ENCODE results near the gene GINS2.

GINS2 gene

DNA sequence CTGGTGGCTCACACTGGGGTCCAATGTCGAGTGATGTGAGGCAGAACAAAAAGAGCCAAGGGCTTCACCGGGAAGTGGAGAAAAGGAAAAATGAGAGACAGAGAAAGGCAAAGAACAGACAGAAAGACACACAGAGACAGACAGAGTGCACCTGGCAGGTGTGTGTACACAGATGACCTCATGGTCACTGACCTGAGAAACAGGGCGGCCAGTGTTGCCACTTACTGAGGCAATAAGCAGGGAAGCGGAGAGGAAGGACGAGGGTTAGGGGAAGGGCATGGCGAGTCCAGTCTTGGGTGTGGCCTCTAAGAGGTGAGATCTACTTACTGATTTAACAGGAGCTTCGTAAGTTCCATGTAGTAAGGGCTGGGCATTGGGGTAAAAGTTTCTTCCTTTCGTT, 7.5 kb downstream of the GINS2 start:
- peak overlapping the region; percentile 26 to 30 for H3K27ac ChIP-seq (ENCODE audit: low read depth in 2 of 2, low read length in 2 of 2)
- peaks cover 4 to 16% of the 10 kb centered on the region in 2 donors for H3K36me3 ChIP-seq (ENCODE audit: control insufficient read depth in 2 of 2, insufficient read depth in 2 of 2, low read length in 2 of 2)
- no peak overlapping the region for H3K4me3 ChIP-seq (ENCODE audit: low read length in 2 of 2)
- H3K27me3 ChIP-seq (ENCODE audit: control insufficient read depth in 2 of 2, insufficient read depth in 2 of 2, low read length in 2 of 2) = no peaks in the 10 kb centered on the region
- no peaks in the 10 kb centered on the region for H3K9me3 ChIP-seq (ENCODE audit: control insufficient read depth in 2 of 2, low read length in 2 of 2)
- peak overlapping the region in 1 of 2 donors; percentile 19 for H3K9ac ChIP-seq (ENCODE audit: low read depth in 1 of 2, low read length in 2 of 2)
- peaks cover 12 to 26% of the 10 kb centered on the region in 2 donors for H3K4me1 ChIP-seq (ENCODE audit: control insufficient read depth in 2 of 2, insufficient read depth in 2 of 2, low read length in 2 of 2)

DNA sequence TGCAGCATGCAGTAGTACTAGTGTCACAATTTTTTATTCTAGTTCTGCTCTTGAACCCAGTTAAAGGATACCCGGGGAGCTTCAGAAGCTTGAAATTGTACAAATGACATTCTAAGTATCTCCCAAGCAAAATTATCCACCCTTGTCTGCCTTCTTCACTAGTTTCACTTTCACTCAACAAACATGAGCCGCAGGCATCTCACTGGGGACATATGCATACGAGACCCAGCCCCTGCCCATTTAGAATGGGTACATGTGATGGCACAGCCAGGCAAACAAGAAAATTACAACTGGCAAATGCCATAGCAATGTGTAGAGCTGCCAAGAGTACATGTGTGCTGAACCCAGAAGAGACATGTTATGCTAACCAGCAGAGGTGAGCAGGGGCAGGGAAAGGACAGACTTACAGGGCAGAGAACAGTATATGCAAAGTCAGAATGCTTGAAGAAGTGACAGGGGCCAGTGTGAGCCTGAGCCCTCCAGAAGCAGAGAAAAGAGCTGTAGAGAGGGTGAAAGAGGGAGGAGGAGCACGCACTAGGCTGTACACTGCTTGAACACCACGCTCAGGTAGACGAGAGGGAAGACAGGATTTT, 8.3 kb downstream of the GINS2 start:
- no peaks in the 10 kb centered on the region for H3K27me3 ChIP-seq (ENCODE audit: control insufficient read depth in 2 of 2, insufficient read depth in 2 of 2, low read length in 2 of 2)
- H3K36me3 ChIP-seq (ENCODE audit: control insufficient read depth in 2 of 2, insufficient read depth in 2 of 2, low read length in 2 of 2) = peaks cover 4 to 23% of the 10 kb centered on the region in 2 donors
- H3K4me3 ChIP-seq (ENCODE audit: low read length in 2 of 2) = no peak overlapping the region
- H3K4me1 ChIP-seq (ENCODE audit: control insufficient read depth in 2 of 2, insufficient read depth in 2 of 2, low read length in 2 of 2) = peaks cover 12 to 26% of the 10 kb centered on the region in 2 donors
- H3K9ac ChIP-seq (ENCODE audit: low read depth in 1 of 2, low read length in 2 of 2) = no peak overlapping the region
- H3K9me3 ChIP-seq (ENCODE audit: control insufficient read depth in 2 of 2, low read length in 2 of 2) = no peaks in the 10 kb centered on the region
- H3K27ac ChIP-seq (ENCODE audit: low read depth in 2 of 2, low read length in 2 of 2) = peak overlapping the region in 1 of 2 donors; percentile 26

DNA sequence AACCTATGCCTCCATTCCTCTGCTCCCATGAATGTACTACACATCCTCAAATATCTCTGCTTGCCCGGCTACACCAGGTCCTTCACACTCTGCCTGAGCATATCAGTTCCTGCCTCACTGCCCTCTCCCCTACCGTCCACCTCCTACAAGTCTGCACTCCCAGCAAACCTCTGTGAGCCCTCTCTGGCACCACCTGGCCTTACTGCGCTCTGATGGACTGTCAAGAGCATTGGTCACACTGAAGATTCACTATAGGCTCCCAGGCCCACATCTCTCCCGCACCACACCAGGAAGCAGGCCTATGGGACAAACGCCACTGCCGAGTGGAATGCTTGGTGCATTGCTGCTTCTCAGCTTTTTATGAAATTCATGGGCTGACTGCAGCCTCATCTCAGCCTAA, 8.9 kb downstream of the GINS2 start:
- no peak overlapping the region for H3K9ac ChIP-seq (ENCODE audit: low read depth in 1 of 2, low read length in 2 of 2)
- no peak overlapping the region for H3K27ac ChIP-seq (ENCODE audit: low read depth in 2 of 2, low read length in 2 of 2)
- no peak overlapping the region for H3K4me3 ChIP-seq (ENCODE audit: low read length in 2 of 2)
- H3K4me1 ChIP-seq (ENCODE audit: control insufficient read depth in 2 of 2, insufficient read depth in 2 of 2, low read length in 2 of 2) = peaks cover 12 to 26% of the 10 kb centered on the region in 2 donors
- peaks cover 9 to 29% of the 10 kb centered on the region in 2 donors for H3K36me3 ChIP-seq (ENCODE audit: control insufficient read depth in 2 of 2, insufficient read depth in 2 of 2, low read length in 2 of 2)
- H3K27me3 ChIP-seq (ENCODE audit: control insufficient read depth in 2 of 2, insufficient read depth in 2 of 2, low read length in 2 of 2) = no peaks in the 10 kb centered on the region
- H3K9me3 ChIP-seq (ENCODE audit: control insufficient read depth in 2 of 2, low read length in 2 of 2) = no peaks in the 10 kb centered on the region

DNA sequence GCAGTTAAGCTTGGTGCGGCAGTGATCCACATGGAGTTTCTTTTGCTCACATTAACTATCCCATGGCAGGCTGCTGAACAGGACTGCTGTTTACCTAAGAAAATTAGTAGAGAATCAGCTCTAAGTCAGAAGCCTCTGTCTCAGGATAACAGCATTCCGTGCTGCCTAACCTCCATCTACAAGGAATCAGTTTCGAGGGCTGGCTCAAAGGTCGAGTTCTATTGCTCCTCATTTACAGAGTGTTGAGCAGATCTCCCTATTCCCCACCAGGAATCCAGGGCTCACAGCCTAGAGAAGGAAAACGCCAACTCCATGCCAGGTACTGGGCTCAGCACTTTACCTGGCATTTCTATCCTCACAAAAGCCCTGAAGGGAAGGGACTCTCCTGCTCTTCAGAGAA, 9.9 kb downstream of the GINS2 start:
- Histone ChIP-seq H3K9ac (ENCODE audit: low read depth in 1 of 2, low read length in 2 of 2) (no peak overlapping the region), H3K27ac (ENCODE audit: low read depth in 2 of 2, low read length in 2 of 2) (no peak overlapping the region), H3K4me3 (ENCODE audit: low read length in 2 of 2) (no peak overlapping the region), H3K4me1 (ENCODE audit: control insufficient read depth in 2 of 2, insufficient read depth in 2 of 2, low read length in 2 of 2) (peaks cover 16 to 32% of the 10 kb centered on the region in 2 donors), H3K9me3 (ENCODE audit: control insufficient read depth in 2 of 2, low read length in 2 of 2) (no peaks in the 10 kb centered on the region), H3K27me3 (ENCODE audit: control insufficient read depth in 2 of 2, insufficient read depth in 2 of 2, low read length in 2 of 2) (no peaks in the 10 kb centered on the region), H3K36me3 (ENCODE audit: control insufficient read depth in 2 of 2, insufficient read depth in 2 of 2, low read length in 2 of 2) (peaks cover 19 to 38% of the 10 kb centered on the region in 2 donors)

DNA sequence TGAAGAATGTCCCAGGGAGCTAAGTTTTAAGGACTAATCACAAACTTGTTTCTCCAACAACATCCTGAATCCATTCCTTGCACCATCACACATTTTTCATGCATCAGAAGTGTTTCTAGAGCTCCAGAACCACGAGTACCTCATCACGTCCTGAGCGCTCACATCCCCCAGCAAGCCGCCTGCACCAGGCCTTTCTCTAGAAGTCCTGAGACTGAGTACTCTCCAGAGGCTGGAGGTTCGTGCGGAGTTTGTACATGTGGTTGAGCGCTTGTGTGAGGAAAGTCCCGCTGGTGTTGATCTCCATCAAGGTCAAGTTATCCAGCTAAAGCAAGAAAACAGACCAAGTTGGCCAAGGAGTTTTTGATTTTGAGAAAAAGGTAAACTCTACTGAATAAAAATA, 10.7 kb downstream of the GINS2 start:
- H3K4me3 ChIP-seq (ENCODE audit: low read length in 2 of 2) = no peak overlapping the region
- H3K9ac ChIP-seq (ENCODE audit: low read depth in 1 of 2, low read length in 2 of 2) = no peak overlapping the region
- no peak overlapping the region for H3K27ac ChIP-seq (ENCODE audit: low read depth in 2 of 2, low read length in 2 of 2)
- peaks cover 21 to 40% of the 10 kb centered on the region in 2 donors for H3K36me3 ChIP-seq (ENCODE audit: control insufficient read depth in 2 of 2, insufficient read depth in 2 of 2, low read length in 2 of 2)
- no peaks in the 10 kb centered on the region for H3K27me3 ChIP-seq (ENCODE audit: control insufficient read depth in 2 of 2, insufficient read depth in 2 of 2, low read length in 2 of 2)
- no peaks in the 10 kb centered on the region for H3K9me3 ChIP-seq (ENCODE audit: control insufficient read depth in 2 of 2, low read length in 2 of 2)
- peaks cover 18 to 37% of the 10 kb centered on the region in 2 donors for H3K4me1 ChIP-seq (ENCODE audit: control insufficient read depth in 2 of 2, insufficient read depth in 2 of 2, low read length in 2 of 2)

DNA sequence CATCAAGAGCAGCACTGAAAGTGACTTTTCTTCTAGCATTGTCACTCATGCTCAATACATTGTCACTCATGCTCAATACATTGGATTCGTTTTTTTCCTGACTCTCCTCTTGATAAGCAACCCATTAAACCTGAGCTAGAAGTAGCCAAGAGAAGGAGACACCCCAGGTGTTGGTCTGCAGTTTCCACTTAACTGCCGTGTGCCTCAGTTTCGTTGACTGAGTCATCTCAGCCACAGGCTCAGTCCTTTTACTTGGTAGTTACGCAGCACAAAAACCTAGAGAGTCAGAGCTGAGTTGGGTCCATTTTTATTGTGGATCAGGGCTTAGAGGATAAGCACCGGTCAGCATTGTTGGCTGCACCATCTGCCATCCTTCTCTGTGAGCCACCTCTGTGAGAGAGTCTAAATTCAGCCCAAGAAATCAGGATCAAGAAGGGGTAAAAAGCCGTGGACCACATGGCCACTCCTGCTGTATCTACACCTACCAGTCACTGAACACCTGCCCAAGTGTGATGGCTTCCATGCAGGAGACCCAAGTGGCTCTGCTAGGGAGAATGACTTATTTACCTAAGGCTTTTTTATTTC, 11.3 kb downstream of the GINS2 start:
- Histone ChIP-seq H3K9ac (ENCODE audit: low read depth in 1 of 2, low read length in 2 of 2) (no peak overlapping the region), H3K27me3 (ENCODE audit: control insufficient read depth in 2 of 2, insufficient read depth in 2 of 2, low read length in 2 of 2) (no peaks in the 10 kb centered on the region), H3K9me3 (ENCODE audit: control insufficient read depth in 2 of 2, low read length in 2 of 2) (no peaks in the 10 kb centered on the region), H3K27ac (ENCODE audit: low read depth in 2 of 2, low read length in 2 of 2) (no peak overlapping the region), H3K4me1 (ENCODE audit: control insufficient read depth in 2 of 2, insufficient read depth in 2 of 2, low read length in 2 of 2) (peaks cover 18 to 40% of the 10 kb centered on the region in 2 donors), H3K4me3 (ENCODE audit: low read length in 2 of 2) (no peak overlapping the region), H3K36me3 (ENCODE audit: control insufficient read depth in 2 of 2, insufficient read depth in 2 of 2, low read length in 2 of 2) (peaks cover 26 to 44% of the 10 kb centered on the region in 2 donors)

DNA sequence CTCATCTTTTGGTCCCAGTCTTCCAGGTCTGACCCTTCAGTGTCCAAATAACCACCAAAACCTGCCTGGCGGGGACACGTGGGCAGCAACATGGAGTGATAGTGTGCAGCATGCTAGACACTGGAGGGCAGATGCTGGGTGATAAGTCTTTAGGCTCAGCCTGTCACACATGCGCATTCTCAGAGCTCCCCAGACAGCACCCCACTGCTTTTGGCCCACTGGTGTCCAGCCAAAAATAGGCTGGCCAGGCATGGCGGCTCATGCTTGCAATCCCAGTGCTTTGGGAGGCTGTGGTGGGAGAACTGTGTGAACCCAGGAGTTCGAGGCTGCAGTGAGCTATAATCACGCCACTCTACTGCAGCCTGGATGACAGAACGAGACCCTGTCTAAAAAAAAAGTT, 12.3 kb downstream of the GINS2 start:
- H3K9me3 ChIP-seq (ENCODE audit: control insufficient read depth in 2 of 2, low read length in 2 of 2) = no peaks in the 10 kb centered on the region
- H3K27ac ChIP-seq (ENCODE audit: low read depth in 2 of 2, low read length in 2 of 2) = no peak overlapping the region
- H3K4me1 ChIP-seq (ENCODE audit: control insufficient read depth in 2 of 2, insufficient read depth in 2 of 2, low read length in 2 of 2) = peaks cover 18 to 40% of the 10 kb centered on the region in 2 donors
- peaks cover 32 to 54% of the 10 kb centered on the region in 2 donors for H3K36me3 ChIP-seq (ENCODE audit: control insufficient read depth in 2 of 2, insufficient read depth in 2 of 2, low read length in 2 of 2)
- H3K9ac ChIP-seq (ENCODE audit: low read depth in 1 of 2, low read length in 2 of 2) = no peak overlapping the region
- H3K4me3 ChIP-seq (ENCODE audit: low read length in 2 of 2) = no peak overlapping the region
- H3K27me3 ChIP-seq (ENCODE audit: control insufficient read depth in 2 of 2, insufficient read depth in 2 of 2, low read length in 2 of 2) = no peaks in the 10 kb centered on the region

DNA sequence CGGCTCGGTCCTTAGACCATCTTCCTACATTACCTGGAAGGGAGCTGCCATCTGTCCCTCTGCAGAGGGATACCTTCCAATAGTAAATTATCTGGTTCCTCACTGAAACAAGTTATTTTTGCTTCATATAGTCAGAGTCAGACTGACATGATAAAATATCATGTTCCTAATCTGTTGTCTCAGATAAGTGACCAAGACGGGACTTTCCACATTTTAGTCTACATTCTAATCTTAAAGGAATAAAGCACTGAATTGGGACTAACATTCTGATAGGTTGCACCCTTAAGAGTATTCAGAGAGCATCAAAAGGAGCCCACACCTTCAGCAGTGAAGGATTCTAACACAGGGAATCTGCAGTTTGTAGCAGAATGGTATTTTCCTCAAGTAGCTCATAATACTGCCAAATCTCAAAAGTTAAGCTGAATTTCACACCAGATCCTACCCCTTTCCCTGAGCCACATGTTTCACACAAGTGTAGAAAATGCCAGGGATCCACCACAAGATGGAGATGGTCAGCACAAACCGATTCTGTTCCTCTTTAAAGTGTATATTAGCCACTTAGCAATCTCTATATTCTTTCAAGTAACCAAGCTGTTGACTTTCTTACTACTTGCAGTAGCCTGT, 13.4 kb downstream of the GINS2 start:
- Histone ChIP-seq H3K9ac (ENCODE audit: low read depth in 1 of 2, low read length in 2 of 2) (no peak overlapping the region), H3K4me3 (ENCODE audit: low read length in 2 of 2) (no peak overlapping the region), H3K4me1 (ENCODE audit: control insufficient read depth in 2 of 2, insufficient read depth in 2 of 2, low read length in 2 of 2) (peaks cover 8 to 29% of the 10 kb centered on the region in 2 donors), H3K36me3 (ENCODE audit: control insufficient read depth in 2 of 2, insufficient read depth in 2 of 2, low read length in 2 of 2) (peaks cover 40 to 62% of the 10 kb centered on the region in 2 donors), H3K27ac (ENCODE audit: low read depth in 2 of 2, low read length in 2 of 2) (no peak overlapping the region), H3K9me3 (ENCODE audit: control insufficient read depth in 2 of 2, low read length in 2 of 2) (no peaks in the 10 kb centered on the region), H3K27me3 (ENCODE audit: control insufficient read depth in 2 of 2, insufficient read depth in 2 of 2, low read length in 2 of 2) (no peaks in the 10 kb centered on the region)

DNA sequence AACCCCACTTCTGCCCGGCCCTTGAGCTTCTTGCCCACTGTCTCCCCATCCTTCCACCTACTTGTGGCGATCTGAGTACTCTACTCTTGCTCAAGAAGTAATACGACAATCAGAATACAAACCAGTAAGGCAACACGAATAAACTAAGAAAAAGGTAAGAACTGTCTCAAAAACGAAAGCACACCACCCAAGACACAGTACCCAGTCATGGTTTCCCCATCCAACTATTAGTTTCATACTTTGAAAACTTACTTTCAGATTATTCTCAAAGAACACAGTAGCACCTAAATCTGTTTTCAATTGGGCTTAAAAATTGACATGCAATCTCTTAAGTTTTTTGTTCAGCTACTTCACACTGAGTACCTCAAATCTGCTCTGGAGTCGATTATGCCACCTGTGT, 13.9 kb downstream of the GINS2 start:
- H3K9ac ChIP-seq (ENCODE audit: low read depth in 1 of 2, low read length in 2 of 2) = no peak overlapping the region
- H3K4me1 ChIP-seq (ENCODE audit: control insufficient read depth in 2 of 2, insufficient read depth in 2 of 2, low read length in 2 of 2) = peaks cover 6 to 24% of the 10 kb centered on the region in 2 donors
- no peaks in the 10 kb centered on the region for H3K9me3 ChIP-seq (ENCODE audit: control insufficient read depth in 2 of 2, low read length in 2 of 2)
- peaks cover 43 to 67% of the 10 kb centered on the region in 2 donors for H3K36me3 ChIP-seq (ENCODE audit: control insufficient read depth in 2 of 2, insufficient read depth in 2 of 2, low read length in 2 of 2)
- peak overlapping the region in 1 of 2 donors; percentile 10 for H3K27ac ChIP-seq (ENCODE audit: low read depth in 2 of 2, low read length in 2 of 2)
- H3K4me3 ChIP-seq (ENCODE audit: low read length in 2 of 2) = no peak overlapping the region
- H3K27me3 ChIP-seq (ENCODE audit: control insufficient read depth in 2 of 2, insufficient read depth in 2 of 2, low read length in 2 of 2) = no peaks in the 10 kb centered on the region

DNA sequence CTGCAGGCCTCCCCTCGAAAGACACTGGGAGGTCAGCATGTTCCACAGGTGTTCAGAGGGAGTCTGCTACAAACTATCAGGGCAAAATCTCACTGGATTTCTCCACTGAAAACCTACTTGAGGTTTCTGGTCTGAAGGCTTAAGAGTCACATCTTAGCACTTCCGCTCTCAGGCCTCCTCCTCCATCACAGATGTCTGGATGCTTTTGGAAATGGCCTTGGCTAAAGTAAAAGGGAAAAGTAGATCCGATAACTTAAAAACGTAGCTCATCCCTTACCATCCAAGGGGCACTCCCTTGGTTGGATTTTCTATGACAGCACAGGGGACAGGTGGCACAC, 14.4 kb downstream of the GINS2 start:
- Histone ChIP-seq H3K36me3 (ENCODE audit: control insufficient read depth in 2 of 2, insufficient read depth in 2 of 2, low read length in 2 of 2) (peaks cover 48 to 71% of the 10 kb centered on the region in 2 donors), H3K27me3 (ENCODE audit: control insufficient read depth in 2 of 2, insufficient read depth in 2 of 2, low read length in 2 of 2) (no peaks in the 10 kb centered on the region), H3K9ac (ENCODE audit: low read depth in 1 of 2, low read length in 2 of 2) (no peak overlapping the region), H3K27ac (ENCODE audit: low read depth in 2 of 2, low read length in 2 of 2) (peak overlapping the region in 1 of 2 donors; percentile 10), H3K4me3 (ENCODE audit: low read length in 2 of 2) (no peak overlapping the region), H3K4me1 (ENCODE audit: control insufficient read depth in 2 of 2, insufficient read depth in 2 of 2, low read length in 2 of 2) (peaks cover 6 to 23% of the 10 kb centered on the region in 2 donors), H3K9me3 (ENCODE audit: control insufficient read depth in 2 of 2, low read length in 2 of 2) (no peaks in the 10 kb centered on the region)
